ENCODE data around the gene CBFA2T3. TPM values are rescaled to one million over a fixed set of nuclear protein-coding genes. Genes with fewer than 3 reads are reported as not detected.

Gene CBFA2T3
- total RNA-seq, 4 donors from 2014 or later = 3.5 to 35.5 (median 6.8) TPM

DNA sequence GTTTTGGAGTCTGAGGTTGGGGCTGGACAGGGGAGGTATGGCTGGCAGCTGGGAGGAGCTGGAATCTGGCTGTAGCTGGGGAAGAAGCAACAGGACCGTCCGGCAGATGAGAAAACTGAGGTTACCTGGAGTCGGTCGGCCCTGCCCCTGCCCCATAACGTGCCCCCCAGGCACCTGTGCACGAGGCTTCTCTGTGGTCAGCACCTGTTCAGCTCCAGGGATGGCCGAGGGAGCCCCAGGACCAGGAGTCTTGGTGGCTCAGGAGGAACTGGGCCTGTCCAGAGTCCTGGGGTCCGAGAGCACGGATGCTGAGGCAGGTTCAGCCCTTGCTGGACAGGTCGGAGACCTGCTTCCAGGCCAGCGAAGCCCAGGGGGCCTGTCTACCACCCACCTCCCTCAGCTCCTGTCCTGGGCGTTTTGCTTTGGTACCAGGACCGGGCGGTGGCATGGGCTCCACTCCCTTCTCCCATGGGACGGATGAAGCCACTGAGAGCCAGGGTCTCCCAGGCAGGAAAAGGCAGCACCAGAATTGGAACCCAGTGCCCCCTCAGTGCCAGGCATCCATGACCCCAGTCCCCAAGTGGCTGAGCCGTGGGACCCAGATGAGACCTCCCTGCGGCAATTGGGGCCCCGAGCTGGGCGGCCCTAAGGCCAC lies 17.1 kb upstream of the CBFA2T3 start:
- Histone ChIP-seq H3K9me3 (peaks cover 0 to 20% (median 5%) of the 10 kb centered on the region in 4 donors), H3K27me3 (no peaks in the 10 kb centered on the region), H3K4me1 (peaks cover 0 to 9% (median 2%) of the 10 kb centered on the region in 4 donors), H3K4me3 (no peak overlapping the region), H3K36me3 (no peaks in the 10 kb centered on the region), H3K27ac (no peak overlapping the region)
- DNase-seq = no peak
- TF ChIP-seq, protein P1, sequence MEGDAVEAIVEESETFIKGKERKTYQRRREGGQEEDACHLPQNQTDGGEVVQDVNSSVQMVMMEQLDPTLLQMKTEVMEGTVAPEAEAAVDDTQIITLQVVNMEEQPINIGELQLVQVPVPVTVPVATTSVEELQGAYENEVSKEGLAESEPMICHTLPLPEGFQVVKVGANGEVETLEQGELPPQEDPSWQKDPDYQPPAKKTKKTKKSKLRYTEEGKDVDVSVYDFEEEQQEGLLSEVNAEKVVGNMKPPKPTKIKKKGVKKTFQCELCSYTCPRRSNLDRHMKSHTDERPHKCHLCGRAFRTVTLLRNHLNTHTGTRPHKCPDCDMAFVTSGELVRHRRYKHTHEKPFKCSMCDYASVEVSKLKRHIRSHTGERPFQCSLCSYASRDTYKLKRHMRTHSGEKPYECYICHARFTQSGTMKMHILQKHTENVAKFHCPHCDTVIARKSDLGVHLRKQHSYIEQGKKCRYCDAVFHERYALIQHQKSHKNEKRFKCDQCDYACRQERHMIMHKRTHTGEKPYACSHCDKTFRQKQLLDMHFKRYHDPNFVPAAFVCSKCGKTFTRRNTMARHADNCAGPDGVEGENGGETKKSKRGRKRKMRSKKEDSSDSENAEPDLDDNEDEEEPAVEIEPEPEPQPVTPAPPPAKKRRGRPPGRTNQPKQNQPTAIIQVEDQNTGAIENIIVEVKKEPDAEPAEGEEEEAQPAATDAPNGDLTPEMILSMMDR (IDR thresholded peaks at IDR 0.05) = no peak
- TF ChIP-seq POLR2A (IDR thresholded peaks at IDR 0.05) = no peak

DNA sequence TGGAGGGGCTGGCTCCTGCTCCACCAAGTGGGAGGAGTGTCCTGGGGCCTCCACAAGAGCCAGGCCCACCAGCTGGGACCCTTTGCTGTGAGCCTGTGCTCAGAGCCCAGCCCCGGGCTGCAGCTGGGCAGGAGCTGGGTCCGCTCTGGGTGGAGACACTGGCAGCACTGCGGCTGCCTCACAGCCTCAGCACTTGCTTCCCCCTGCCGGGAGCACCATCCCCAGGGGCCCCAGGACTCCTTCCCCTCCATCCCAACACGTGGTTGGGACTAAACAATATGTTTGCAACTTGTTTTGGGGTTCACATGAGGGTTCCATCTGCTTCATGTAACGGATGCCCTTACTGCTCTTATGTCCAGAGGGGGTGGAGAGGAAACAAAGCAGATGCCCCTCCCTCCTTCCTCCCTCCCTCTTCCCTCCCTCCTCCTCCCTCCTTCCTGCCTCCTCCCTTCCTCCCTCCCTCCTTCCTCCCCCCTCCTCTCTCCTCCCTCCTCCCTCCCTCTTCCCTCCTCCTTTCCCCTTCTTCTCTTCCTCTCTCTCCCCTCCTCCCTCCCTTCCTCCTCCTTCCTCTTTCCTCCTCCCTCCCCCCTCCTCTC lies 16.3 kb upstream of the CBFA2T3 start:
- Histone ChIP-seq H3K36me3 (no peaks in the 10 kb centered on the region), H3K4me3 (peak overlapping the region in 1 of 4 donors; percentile 26), H3K4me1 (peaks cover 0 to 9% (median 2%) of the 10 kb centered on the region in 4 donors), H3K27me3 (no peaks in the 10 kb centered on the region), H3K27ac (peak overlapping the region in 2 of 4 donors; percentile 0 to 52), H3K9me3 (peaks cover 0 to 12% (median 3%) of the 10 kb centered on the region in 4 donors)
- TF ChIP-seq, protein P1 (IDR thresholded peaks at IDR 0.05) = no peak
- TF ChIP-seq POLR2A (IDR thresholded peaks at IDR 0.05) = no peak
- DNase-seq = no peak

DNA sequence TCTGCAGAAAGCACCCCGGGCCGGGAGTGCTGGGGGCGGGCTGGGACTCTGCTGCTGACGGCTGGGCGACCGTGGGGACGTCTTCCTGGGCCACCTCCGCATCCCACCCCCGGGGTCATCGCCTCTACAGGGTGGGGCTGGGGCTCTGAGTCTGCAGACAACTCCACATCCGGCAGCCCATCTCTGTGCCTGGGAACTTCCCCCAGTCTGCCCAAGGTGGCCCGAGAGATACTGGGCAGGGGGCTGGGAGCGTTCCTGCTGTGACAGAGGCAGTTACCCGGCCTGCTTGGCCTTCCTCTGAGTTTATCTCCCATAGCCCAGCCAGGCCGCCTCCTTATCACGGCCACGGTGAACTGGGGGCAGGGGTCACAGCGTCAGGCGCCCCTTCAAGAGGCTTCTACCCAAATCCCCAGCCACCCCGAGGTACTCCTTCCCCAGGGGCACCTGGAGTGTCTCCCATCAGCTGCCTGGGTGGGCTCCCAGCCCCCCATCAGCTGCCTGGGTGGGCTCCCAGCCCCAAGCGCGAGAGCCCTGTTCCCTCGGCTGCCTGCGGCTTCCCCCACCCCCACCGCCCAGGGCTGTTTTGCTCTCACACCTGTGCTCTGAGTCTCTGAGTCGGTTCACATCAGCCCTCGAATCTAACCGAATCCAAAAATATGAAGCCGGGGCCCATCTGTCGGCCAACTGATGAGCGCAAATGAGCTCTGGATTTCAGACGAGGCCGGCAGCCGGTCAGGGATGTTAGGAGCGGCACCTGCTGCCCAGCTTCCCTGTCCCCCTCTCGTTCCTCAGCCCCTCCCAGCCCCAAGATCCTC lies 15.6 kb upstream of the CBFA2T3 start:
- peak overlapping the region in 1 of 4 donors; percentile 26 for H3K4me3 ChIP-seq
- no peaks in the 10 kb centered on the region for H3K36me3 ChIP-seq
- no peak for DNase-seq
- peaks cover 0 to 5% (median 0%) of the 10 kb centered on the region in 4 donors for H3K9me3 ChIP-seq
- no peaks in the 10 kb centered on the region for H3K27me3 ChIP-seq
- peak overlapping the region in 2 of 4 donors; percentile 0 to 52 for H3K27ac ChIP-seq
- H3K4me1 ChIP-seq = peaks cover 0 to 9% (median 2%) of the 10 kb centered on the region in 4 donors
- TF ChIP-seq, protein P1 (IDR thresholded peaks at IDR 0.05) = no peak
- TF ChIP-seq POLR2A (IDR thresholded peaks at IDR 0.05) = no peak

DNA sequence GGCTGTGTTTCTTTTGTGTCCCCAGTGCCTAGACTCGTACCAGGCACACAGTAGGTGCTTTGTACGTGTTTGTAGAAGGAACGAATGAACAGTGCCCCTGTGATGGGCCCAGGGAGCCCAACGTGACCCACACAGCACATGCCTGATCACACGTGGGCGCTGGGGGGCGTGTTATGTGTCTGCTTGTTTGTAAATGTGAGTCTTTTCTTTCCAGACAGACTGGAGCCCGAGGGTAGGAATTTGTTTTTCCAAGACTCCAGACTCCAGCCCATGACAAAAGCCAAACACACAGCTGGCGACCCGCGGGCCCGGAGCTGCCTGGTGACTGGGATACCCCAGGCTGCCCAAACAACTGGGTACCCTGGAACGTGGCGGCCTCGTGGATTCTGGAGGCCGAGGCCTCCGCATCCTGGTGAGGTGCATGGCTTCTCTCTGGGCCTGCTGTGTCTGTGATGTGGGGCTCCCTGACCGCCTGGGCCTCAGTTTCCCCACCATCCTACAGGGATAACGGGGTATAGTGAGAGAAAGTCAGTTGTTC lies 14.9 kb upstream of the CBFA2T3 start:
- no peak overlapping the region for H3K27ac ChIP-seq
- no peak overlapping the region for H3K4me3 ChIP-seq
- H3K4me1 ChIP-seq = peaks cover 0 to 9% (median 2%) of the 10 kb centered on the region in 4 donors
- DNase-seq = no peak
- H3K27me3 ChIP-seq = no peaks in the 10 kb centered on the region
- no peaks in the 10 kb centered on the region for H3K9me3 ChIP-seq
- no peaks in the 10 kb centered on the region for H3K36me3 ChIP-seq
- TF ChIP-seq, protein P1 (IDR thresholded peaks at IDR 0.05) = no peak

DNA sequence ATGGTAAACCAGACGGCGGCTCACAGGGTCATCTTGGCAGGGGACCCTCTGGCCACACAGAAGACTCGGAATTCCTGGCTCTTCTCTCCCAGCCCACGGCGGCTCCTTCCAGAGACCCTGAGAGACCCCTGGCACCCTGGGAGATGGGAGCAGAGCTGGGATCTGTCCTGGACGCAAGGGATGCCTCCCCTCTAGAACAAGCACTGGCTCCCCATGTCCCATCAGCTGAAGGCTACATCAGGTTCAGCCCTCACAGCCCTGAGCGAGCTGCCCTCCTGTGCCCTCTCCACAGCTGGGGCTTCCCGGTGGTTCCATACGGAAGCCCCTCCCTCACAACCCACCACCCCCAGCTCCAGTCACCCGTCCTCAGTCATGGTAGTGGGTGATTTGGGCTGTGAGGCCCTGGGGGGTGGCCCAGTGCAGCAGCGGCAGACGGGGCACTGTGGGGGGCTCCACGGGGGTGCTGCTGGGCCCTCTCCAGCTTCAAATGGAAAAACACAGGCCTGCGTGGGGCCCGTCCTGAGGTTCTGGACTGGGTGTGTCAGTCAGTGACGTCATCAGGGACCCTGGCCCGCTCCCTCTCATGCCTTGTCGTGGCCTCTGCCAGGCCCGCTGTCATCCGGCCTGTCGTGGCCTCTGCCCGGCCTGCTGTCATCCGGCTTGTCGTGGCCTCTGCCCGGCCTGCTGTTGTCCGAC lies 13.0 kb upstream of the CBFA2T3 start:
- H3K27me3 ChIP-seq = no peaks in the 10 kb centered on the region
- TF ChIP-seq, protein P1 (IDR thresholded peaks at IDR 0.05) = no peak
- no peak for TF ChIP-seq POLR2A (IDR thresholded peaks at IDR 0.05)
- H3K27ac ChIP-seq = no peak overlapping the region
- peaks cover 0 to 17% (median 2%) of the 10 kb centered on the region in 4 donors for H3K4me1 ChIP-seq
- no peaks in the 10 kb centered on the region for H3K36me3 ChIP-seq
- DNase-seq = no peak
- H3K9me3 ChIP-seq = no peaks in the 10 kb centered on the region
- no peak overlapping the region for H3K4me3 ChIP-seq
